H9 (cell line): ENCODE data around the gene ADAMTS15. TPM values are rescaled to one million over a fixed set of nuclear protein-coding genes. Genes with fewer than 3 reads are reported as not detected.

Source experiments
- DNase-seq: peaks from one replicate; pipeline ENCODE4 v3.0.0-alpha.2; 2017
- H2AFZ ChIP-seq: one replicate; pipeline ENCODE4 v1.6.1; 2013; ENCODE audit warnings: mild to moderate bottlenecking, low read length, control low read depth, moderate library complexity
- H2AK5ac ChIP-seq: 2 replicates; pipeline ENCODE4 v1.6.1; 2013; ENCODE audit warnings: low read length, control low read depth, mixed read lengths; ENCODE audit not compliant: insufficient read length
- H2BK120ac ChIP-seq: one replicate; pipeline ENCODE4 v1.6.1; 2013; ENCODE audit warnings: low read depth, mild to moderate bottlenecking, low read length, control low read depth, inconsistent platforms; ENCODE audit not compliant: poor library complexity, severe bottlenecking
- H2BK12ac ChIP-seq: 2 replicates; pipeline ENCODE4 v1.6.1; 2013; ENCODE audit warnings: low read length, control low read depth, mixed read lengths, low read depth; ENCODE audit not compliant: insufficient read length
- H2BK15ac ChIP-seq: 2 replicates; pipeline ENCODE4 v1.6.1; 2013; ENCODE audit warnings: low read depth, low read length, control low read depth
- H2BK20ac ChIP-seq: one replicate; pipeline ENCODE4 v1.6.1; 2013; ENCODE audit warnings: low read depth, mild to moderate bottlenecking, low read length, control low read depth, inconsistent platforms; ENCODE audit not compliant: poor library complexity, severe bottlenecking
- H2BK5ac ChIP-seq: 2 replicates; pipeline ENCODE4 v1.6.1; 2013; ENCODE audit warnings: low read length, control low read depth, mixed read lengths; ENCODE audit not compliant: insufficient read length
- H3K14ac ChIP-seq: 2 replicates; pipeline ENCODE4 v1.6.1; 2013; ENCODE audit warnings: low read length, control low read depth; ENCODE audit not compliant: insufficient read depth
- H3K18ac ChIP-seq: 2 replicates; pipeline ENCODE4 v1.6.1; 2013; ENCODE audit warnings: low read depth, mild to moderate bottlenecking, mixed read lengths, low read length, control low read depth; ENCODE audit not compliant: insufficient read length
- H3K23ac ChIP-seq: 2 replicates; pipeline ENCODE4 v1.6.1; 2013; ENCODE audit warnings: low read length, control low read depth, mixed read lengths, low read depth; ENCODE audit not compliant: insufficient read length
- H3K23me2 ChIP-seq: 2 replicates; pipeline ENCODE4 v1.6.1; 2013; ENCODE audit warnings: low read depth, mild to moderate bottlenecking, mixed read lengths, low read length, control low read depth; ENCODE audit not compliant: insufficient read length, poor library complexity, severe bottlenecking
- H3K27ac ChIP-seq: 2 replicates; pipeline ENCODE4 v1.5.1; 2013; ENCODE audit warnings: low read length, control low read depth, mixed read lengths, low read depth; ENCODE audit not compliant: insufficient read length
- H3K27me3 ChIP-seq: 2 replicates; pipeline ENCODE4 v1.6.1; 2013; ENCODE audit warnings: low read length, control low read depth, inconsistent platforms; ENCODE audit not compliant: insufficient read depth
- H3K4ac ChIP-seq: 2 replicates; pipeline ENCODE4 v1.6.1; 2013; ENCODE audit warnings: low read depth, mild to moderate bottlenecking, control low read depth, inconsistent platforms, low read length, moderate library complexity
- H3K4me1 ChIP-seq: 2 replicates; pipeline ENCODE4 v1.6.1; 2013; ENCODE audit warnings: low read length, control low read depth, inconsistent platforms; ENCODE audit not compliant: insufficient read depth
- H3K4me2 ChIP-seq: 2 replicates; pipeline ENCODE4 v1.6.1; 2013; ENCODE audit warnings: low read length, control low read depth, mixed read lengths; ENCODE audit not compliant: insufficient read length, insufficient read depth
- H3K56ac ChIP-seq: 2 replicates; pipeline ENCODE4 v1.6.1; 2013; ENCODE audit warnings: low read depth, mild to moderate bottlenecking, mixed read lengths, low read length, control low read depth; ENCODE audit not compliant: insufficient read length
- H3K79me1 ChIP-seq: 2 replicates; pipeline ENCODE4 v1.6.1; 2013; ENCODE audit warnings: low read depth, mild to moderate bottlenecking, moderate library complexity, low read length, control low read depth, inconsistent platforms; ENCODE audit not compliant: insufficient read depth, poor library complexity, severe bottlenecking
- H3K79me2 ChIP-seq: 2 replicates; pipeline ENCODE4 v1.6.1; 2013; ENCODE audit warnings: low read length, control low read depth, inconsistent platforms; ENCODE audit not compliant: insufficient read depth
- H3K9ac ChIP-seq: 2 replicates; pipeline ENCODE4 v1.6.1; 2013; ENCODE audit warnings: low read length, control low read depth, mixed read lengths; ENCODE audit not compliant: insufficient read length; ENCODE audit errors: extremely low read depth
- H3K9me3 ChIP-seq: one replicate; pipeline ENCODE4 v1.6.1; 2013; ENCODE audit warnings: low read depth, low read length, inconsistent platforms; ENCODE audit not compliant: control insufficient read depth
- H3T11ph ChIP-seq: one replicate; pipeline ENCODE4 v1.6.1; 2013; ENCODE audit warnings: mild to moderate bottlenecking, low read length, control low read depth, inconsistent platforms
- H4K20me1 ChIP-seq: one replicate; pipeline ENCODE4 v1.6.1; 2013; ENCODE audit not compliant: control insufficient read depth, insufficient read length, insufficient read depth
- H4K5ac ChIP-seq: 2 replicates; pipeline ENCODE4 v1.6.1; 2013; ENCODE audit warnings: low read depth, mild to moderate bottlenecking, mixed read lengths, low read length, control low read depth; ENCODE audit not compliant: insufficient read length
- H4K8ac ChIP-seq: replicated peaks from 2 replicates; pipeline ENCODE4 v1.6.1; 2013; ENCODE audit warnings: low read length, control low read depth, mixed read lengths, low read depth; ENCODE audit not compliant: insufficient read length
- H4K91ac ChIP-seq: 2 replicates; pipeline ENCODE4 v1.6.1; 2013; ENCODE audit warnings: low read depth, mild to moderate bottlenecking, moderate library complexity, mixed read lengths, low read length, control low read depth; ENCODE audit not compliant: insufficient read length
- H3K27ac Mint-ChIP-seq, 3 experiments: 2 replicates in 2 of 3; 3 replicates in 1 of 3; pipeline ENCODE4 v1.8.0; 2020 to 2021; ENCODE audit warnings: mixed read lengths in 3 of 3, mild to moderate bottlenecking in 1 of 3, moderate library complexity in 1 of 3
- H3K27me3 Mint-ChIP-seq: 2 replicates; pipeline ENCODE4 v1.8.0; 2021; ENCODE audit warnings: low read depth, mild to moderate bottlenecking, moderate library complexity, mixed read lengths
- H3K36me3 Mint-ChIP-seq, 3 experiments: 2 replicates in 2 of 3; 3 replicates in 1 of 3; pipeline ENCODE4 v1.8.0; 2020 to 2021; ENCODE audit warnings: low read depth in 3 of 3, mixed read lengths in 3 of 3; ENCODE audit not compliant: insufficient read depth in 1 of 3
- H3K4me1 Mint-ChIP-seq, 2 experiments: 2 replicates each; pipeline ENCODE4 v1.8.0; 2020; ENCODE audit warnings: mixed read lengths in 2 of 2
- H3K4me3 Mint-ChIP-seq, 2 experiments: 2 replicates in 1 of 2; 3 replicates in 1 of 2; pipeline ENCODE4 v1.8.0; 2020 to 2021; ENCODE audit warnings: mild to moderate bottlenecking in 2 of 2, mixed read lengths in 2 of 2, moderate library complexity in 1 of 2
- H3K9me3 Mint-ChIP-seq, 2 experiments: 2 replicates in 1 of 2; 3 replicates in 1 of 2; pipeline ENCODE4 v1.8.0; 2020; ENCODE audit warnings: mild to moderate bottlenecking in 2 of 2, mixed read lengths in 2 of 2, moderate library complexity in 1 of 2
- CTCF ChIP-seq: fragments of 200-600 bp; sonication (generic); conservative IDR thresholded peaks from 3 replicates; pipeline ENCODE4 v1.8.0; 2021; ENCODE audit warnings: antibody characterized with exemption, mild to moderate bottlenecking
- WGBS: extraction: QIAGEN DNeasy Blood & Tissue Kit; methylation state at CpG from one replicate; pipeline ENCODE4 v1.1.7; 2013; ENCODE audit warnings: missing lambda C conversion rate, low lambda C conversion rate, mixed read lengths; ENCODE audit not compliant: insufficient read length; ENCODE audit errors: extremely low coverage; 5-methylcytosine and 5-hydroxymethylcytosine counted together
- total RNA-seq: library from RNA; stranded (reverse); gene quantifications from 2 replicates; pipeline ENCODE4 v1.2.1, GENCODE V29; 2021

The ADAMTS15 gene
- total RNA-seq, 1 experiment from 2014 or later: 1.3 TPM

- Histone ChIP-seq H2BK20ac (no peak overlapping the region), H3K27ac (no peak overlapping the region)
These were observed 64.7 kb downstream of the ADAMTS15 start for GRCh38 chr11:130513132-130513531.

More at GRCh38 chr11:130513132-130513531, 64.7 kb downstream of the ADAMTS15 start:
- H4K5ac ChIP-seq: no peak overlapping the region
- H3K79me2 ChIP-seq: no peaks in the 10 kb centered on the region
- H4K8ac ChIP-seq: no peak overlapping the region
- no peak overlapping the region for H3K27ac Mint-ChIP-seq
- no peak overlapping the region for H3K4me2 ChIP-seq
- H3K9me3 Mint-ChIP-seq: peaks cover 5% of the 10 kb centered on the region in 2 experiments
- DNase-seq: no peak
- H2AFZ ChIP-seq: no peak overlapping the region
- no peak overlapping the region for H3T11ph ChIP-seq
- H3K36me3 Mint-ChIP-seq: peaks cover 2 to 7% (median 4%) of the 10 kb centered on the region in 3 experiments; a peak in 6 of 7 replicates
- no peak overlapping the region for H4K91ac ChIP-seq
- H3K56ac ChIP-seq: no peak overlapping the region
- no peak overlapping the region for H3K14ac ChIP-seq
- no peak overlapping the region for H2BK5ac ChIP-seq
- H2AK5ac ChIP-seq: no peak overlapping the region
- H3K79me1 ChIP-seq: no peaks in the 10 kb centered on the region
- no peak for TF ChIP-seq CTCF
- H3K27me3 Mint-ChIP-seq: peaks cover 8% of the 10 kb centered on the region
- peaks cover 6% of the 10 kb centered on the region; the same call in 1 of the 2 replicates for H3K4me1 ChIP-seq
- no peaks in the 10 kb centered on the region for H3K23me2 ChIP-seq
- peaks cover under 1% of the 10 kb centered on the region for H3K9me3 ChIP-seq
- H3K4ac ChIP-seq: no peak overlapping the region
- no peak overlapping the region for H2BK120ac ChIP-seq
- H3K23ac ChIP-seq: no peak overlapping the region
- H3K4me3 Mint-ChIP-seq: no peak overlapping the region
- H2BK15ac ChIP-seq: no peak overlapping the region
- H3K27me3 ChIP-seq: no peaks in the 10 kb centered on the region
- no peak overlapping the region for H3K18ac ChIP-seq
- H3K9ac ChIP-seq: no peak overlapping the region
- H4K20me1 ChIP-seq: no peaks in the 10 kb centered on the region
- WGBS: no CpG with 5 or more reads among the region's 4 CpGs
- peaks cover 18 to 29% of the 10 kb centered on the region in 2 experiments for H3K4me1 Mint-ChIP-seq
- no peak overlapping the region for H2BK12ac ChIP-seq
